ENCODE results near the gene ANKRD33B.
A peak's percentile ranks its signal among the peaks of the same experiment; 100 is the strongest.

The ANKRD33B gene

GRCh38 chr5:10579536-10580521, 16.0 kb downstream of the ANKRD33B start:
- no peak for DNase-seq (ENCODE audit: low spot score)

- no peak for DNase-seq (ENCODE audit: low spot score)
Observed at GRCh38 chr5:10580531-10581423, 16.9 kb downstream of the ANKRD33B start.

- DNase-seq (ENCODE audit: low spot score) = no peak
Observed at GRCh38 chr5:10581424-10581748, 17.5 kb downstream of the ANKRD33B start.

GRCh38 chr5:10581867-10582511, 18.1 kb downstream of the ANKRD33B start:
- no peak for DNase-seq (ENCODE audit: low spot score)

- no peak for DNase-seq (ENCODE audit: low spot score)
Observed at GRCh38 chr5:10582512-10582897, 18.6 kb downstream of the ANKRD33B start.

GRCh38 chr5:10583663-10584572, 20.0 kb downstream of the ANKRD33B start:
- no peak for DNase-seq (ENCODE audit: low spot score)

GRCh38 chr5:10584714-10585517, 21.0 kb downstream of the ANKRD33B start:
- DNase-seq (ENCODE audit: low spot score) = no peak

GRCh38 chr5:10585518-10585915, 21.6 kb downstream of the ANKRD33B start:
- DNase-seq (ENCODE audit: low spot score) = no peak

- no peak for DNase-seq (ENCODE audit: low spot score)
Observed at GRCh38 chr5:10586008-10586407, 22.1 kb downstream of the ANKRD33B start.

GRCh38 chr5:10586555-10586954, 22.7 kb downstream of the ANKRD33B start:
- no peak for DNase-seq (ENCODE audit: low spot score)

- DNase-seq (ENCODE audit: low spot score) = no peak
Observed at GRCh38 chr5:10588109-10588775, 24.4 kb downstream of the ANKRD33B start.

GRCh38 chr5:10588779-10589447, 25.0 kb downstream of the ANKRD33B start:
- DNase-seq (ENCODE audit: low spot score) = no peak

- peak; percentile 80 for DNase-seq (ENCODE audit: low spot score)
Observed at GRCh38 chr5:10590226-10590999, 26.5 kb downstream of the ANKRD33B start.

GRCh38 chr5:10591159-10591558, 27.3 kb downstream of the ANKRD33B start:
- no peak for DNase-seq (ENCODE audit: low spot score)

- no peak for DNase-seq (ENCODE audit: low spot score)
Observed at GRCh38 chr5:10591966-10592365, 28.1 kb downstream of the ANKRD33B start.

- DNase-seq (ENCODE audit: low spot score) = no peak
Observed at GRCh38 chr5:10592601-10593000, 28.7 kb downstream of the ANKRD33B start.

GRCh38 chr5:10593531-10594181, 29.8 kb downstream of the ANKRD33B start:
- DNase-seq (ENCODE audit: low spot score) = no peak
